Transverse colon (tissue), 4 donors: ENCODE results near the gene NEK10. TPM values are rescaled to one million over a fixed set of nuclear protein-coding genes. Genes with fewer than 3 reads are reported as not detected.

ENCODE experiments used
- DNase-seq: peaks from one replicate; pipeline ENCODE4 v3.0.0-alpha.2; 2019
- H3K27ac ChIP-seq, 4 donors: fragments of 200-600 bp; sonication (generic); 2 replicates each; pipeline ENCODE4 v1.5.1; 2016 to 2018; ENCODE audit warnings: inconsistent platforms in 4 of 4
- H3K27me3 ChIP-seq: fragments of 200-600 bp; sonication (generic); 2 replicates; pipeline ENCODE4 v1.5.1; 2017; ENCODE audit warnings: inconsistent platforms
- H3K36me3 ChIP-seq, 4 donors: fragments of 200-600 bp; sonication (generic); 2 replicates each; pipeline ENCODE4 v1.5.1; 2017 to 2019; ENCODE audit warnings: inconsistent platforms in 4 of 4
- H3K4me1 ChIP-seq, 4 donors: fragments of 200-600 bp; sonication (generic); 2 replicates each; pipeline ENCODE4 v1.5.1; 2017 to 2020; ENCODE audit warnings: inconsistent platforms in 4 of 4
- H3K4me3 ChIP-seq, 4 donors: fragments of 200-600 bp; sonication (generic); 1 replicate in 1 of 4; 2 replicates in 3 of 4; pipeline versions ENCODE4 v1.5.1 to v1.6.1; 2017 to 2019; ENCODE audit warnings: inconsistent platforms in 4 of 4
- H3K9me3 ChIP-seq, 2 donors: fragments of 200-600 bp; sonication (generic); 2 replicates each; pipeline ENCODE4 v1.5.1; 2017 to 2019; ENCODE audit warnings: inconsistent platforms in 2 of 2
- CTCF ChIP-seq, 5 experiments: fragments of 200-600 bp in 3 of 5; fragments of 450-650 bp in 2 of 5; sonication (generic) in 3 of 5; IDR thresholded peaks; 1 replicate in 2 of 5; 2 replicates in 3 of 5; pipeline ENCODE4 v1.5.1; 2016 to 2017; ENCODE audit warnings: antibody characterized with exemption in 5 of 5, inconsistent platforms in 3 of 5, mild to moderate bottlenecking in 2 of 5, moderate library complexity in 1 of 5
- EP300 ChIP-seq: sonication (generic); formaldehyde crosslinking; IDR thresholded peaks from one replicate; pipeline ENCODE4 v1.6.1; 2017; ENCODE audit warnings: antibody characterized with exemption, low read depth
- POLR2A ChIP-seq: fragments of 450-650 bp; IDR thresholded peaks from one replicate; pipeline ENCODE4 v1.6.1; 2016; ENCODE audit warnings: antibody characterized with exemption, mild to moderate bottlenecking, moderate library complexity
- POLR2AphosphoS5 ChIP-seq, 3 donors: sonication (generic); formaldehyde crosslinking; IDR thresholded peaks; one replicate each; pipeline ENCODE4 v1.6.1; 2016; ENCODE audit warnings: antibody characterized with exemption in 3 of 3
- WGBS, 2 donors: methylation state at CpG; one replicate each; pipeline ENCODE4 v1.1.5; 2018; ENCODE audit warnings: low coverage in 1 of 2; 5-methylcytosine and 5-hydroxymethylcytosine counted together
- in situ Hi-C, 4 donors: fragments of 200-750 bp; cut with MboI; loops; one replicate each; pipeline versions ENCODE4 v1.15.0 to v1.15.1; 2017; ENCODE audit warnings: low sequenced_read_pairs in 3 of 4, low pct_ligation_motif_present in 1 of 4, low pct_unique_long_range_greater_than_20kb in 1 of 4
- intact Hi-C: fragments of 100-400 bp; cut with DNase I; formaldehyde crosslinking; loops from one replicate; pipeline ENCODE4 v1.15.1; 2023; ENCODE audit warnings: low total_unique reads
- total RNA-seq, 4 donors: library from RNA; depleted of rRNA; stranded (reverse); fragments of >200 nt; gene quantifications; one replicate each; pipeline ENCODE4 v1.1.0, GENCODE V29; 2016

The NEK10 gene
- total RNA-seq, 4 donors from 2014 or later = 1.1 to 3.2 (median 1.7) TPM

GRCh38 chr3:27380433-27381357, 11.5 kb upstream of the NEK10 start:
- TF ChIP-seq POLR2A (no peak), POLR2AphosphoS5 (IDR thresholded peaks at IDR 0.05) (no peak), EP300 (no peak), CTCF (IDR thresholded peaks at IDR 0.05) (no peak)
- no peak for DNase-seq
- no peaks in the 10 kb centered on the region for H3K27me3 ChIP-seq
- 83 to 86% methylated on average over 3 of the region's 3 CpGs for WGBS, 2 donors
- intact Hi-C loops = no loop called here
- H3K4me1 ChIP-seq = no peaks in the 10 kb centered on the region
- no peak overlapping the region for H3K4me3 ChIP-seq
- no peaks in the 10 kb centered on the region for H3K9me3 ChIP-seq
- no peak overlapping the region for H3K27ac ChIP-seq
- in situ Hi-C loops = no loop called here
- H3K36me3 ChIP-seq = peaks cover 0 to 16% (median 5%) of the 10 kb centered on the region in 4 donors

- Histone ChIP-seq H3K4me3 (no peak overlapping the region), H3K9me3 (no peaks in the 10 kb centered on the region), H3K27me3 (no peaks in the 10 kb centered on the region), H3K27ac (no peak overlapping the region), H3K36me3 (peaks cover 0 to 7% (median 3%) of the 10 kb centered on the region in 4 donors), H3K4me1 (no peaks in the 10 kb centered on the region)
- TF ChIP-seq POLR2A (no peak), EP300 (no peak)
- DNase-seq = no peak
- in situ Hi-C loops (no loop called here), intact Hi-C loops (no loop called here)
These were observed 9.1 kb upstream of the NEK10 start for GRCh38 chr3:27378331-27378730.

GRCh38 chr3:27376109-27376772, 7.1 kb upstream of the NEK10 start:
- H3K4me3 ChIP-seq = no peak overlapping the region
- WGBS, 2 donors = 80 to 84% methylated on average over 6 of the region's 6 CpGs
- no peaks in the 10 kb centered on the region for H3K9me3 ChIP-seq
- no peaks in the 10 kb centered on the region for H3K4me1 ChIP-seq
- H3K27me3 ChIP-seq = no peaks in the 10 kb centered on the region
- DNase-seq = no peak
- intact Hi-C loops = no loop called here
- in situ Hi-C loops = no loop called here
- TF ChIP-seq EP300 = no peak
- H3K27ac ChIP-seq = no peak overlapping the region
- peaks cover 0 to 6% (median 0%) of the 10 kb centered on the region in 4 donors for H3K36me3 ChIP-seq

GRCh38 chr3:27366062-27366591, 3.1 kb downstream of the NEK10 start:
- intact Hi-C loops = no loop called here
- in situ Hi-C loops = no loop called here
- H3K36me3 ChIP-seq = no peaks in the 10 kb centered on the region
- WGBS, 2 donors = 89% methylated on average over 1 of the region's 1 CpG; no CpG with 5 or more reads in 1 of the 2 donors
- no peak for DNase-seq
- no peak overlapping the region for H3K4me3 ChIP-seq
- no peak for TF ChIP-seq POLR2AphosphoS5 (IDR thresholded peaks at IDR 0.05)
- H3K9me3 ChIP-seq = no peaks in the 10 kb centered on the region
- no peaks in the 10 kb centered on the region for H3K27me3 ChIP-seq
- H3K4me1 ChIP-seq = peaks cover under 1 to 11% (median 5%) of the 10 kb centered on the region in 4 donors
- H3K27ac ChIP-seq = no peak overlapping the region

- intact Hi-C loops = no loop called here
- H3K4me3 ChIP-seq = no peak overlapping the region
- no peaks in the 10 kb centered on the region for H3K9me3 ChIP-seq
- WGBS, 2 donors = 42 to 54% methylated on average over 6 to 7 of the region's 7 CpGs
- DNase-seq = peak; percentile 30
- in situ Hi-C loops = no loop called here
- no peaks in the 10 kb centered on the region for H3K27me3 ChIP-seq
- H3K27ac ChIP-seq = peak overlapping the region; percentile 54 to 69 (median 64)
- no peak for TF ChIP-seq POLR2A
- peak; percentile 6 to 69 (median 54) for TF ChIP-seq POLR2AphosphoS5 (IDR thresholded peaks at IDR 0.05)
- peaks cover 17 to 38% (median 23%) of the 10 kb centered on the region in 4 donors for H3K4me1 ChIP-seq
- H3K36me3 ChIP-seq = no peaks in the 10 kb centered on the region
These were observed 8.8 kb downstream of the NEK10 start for GRCh38 chr3:27360113-27361078.
